Neural progenitor cell (in vitro differentiated cells): ENCODE measurements around the gene ZNF133. TPM values are rescaled to one million over a fixed set of nuclear protein-coding genes. Genes with fewer than 3 reads are reported as not detected.

Experiments
- DNase-seq: peaks from one replicate; pipeline ENCODE4 v3.0.0-alpha.2; 2016; ENCODE audit warnings: low spot score
- H2AFZ ChIP-seq: fragments of 200-600 bp; sonication (generic); replicated peaks from 2 replicates; pipeline ENCODE4 v1.6.1; 2016; ENCODE audit warnings: antibody characterized with exemption
- H3F3A ChIP-seq: fragments of 200-600 bp; sonication (generic); 2 replicates; pipeline ENCODE4 v1.6.1; 2016; ENCODE audit warnings: antibody characterized with exemption, low read depth
- H3K27ac ChIP-seq: fragments of 200-600 bp; sonication (generic); 2 replicates; pipeline ENCODE4 v1.5.1; 2016; ENCODE audit warnings: mild to moderate bottlenecking
- H3K27me3 ChIP-seq: fragments of 200-600 bp; sonication (generic); 2 replicates; pipeline ENCODE4 v1.6.1; 2016; ENCODE audit warnings: mild to moderate bottlenecking, moderate library complexity
- H3K36me3 ChIP-seq: fragments of 200-600 bp; sonication (generic); 2 replicates; pipeline ENCODE4 v1.5.1; 2016
- H3K4me1 ChIP-seq: fragments of 200-600 bp; sonication (generic); 2 replicates; pipeline ENCODE4 v1.6.1; 2016; ENCODE audit warnings: mixed run types
- H3K4me2 ChIP-seq: fragments of 200-600 bp; sonication (generic); 2 replicates; pipeline ENCODE4 v1.6.1; 2016
- H3K4me3 ChIP-seq: fragments of 200-600 bp; sonication (generic); 2 replicates; pipeline ENCODE4 v1.5.1; 2016
- H3K79me2 ChIP-seq: fragments of 200-600 bp; sonication (generic); 2 replicates; pipeline ENCODE4 v1.6.1; 2016; ENCODE audit warnings: low read depth
- H3K9ac ChIP-seq: fragments of 200-600 bp; sonication (generic); 2 replicates; pipeline ENCODE4 v1.6.1; 2016
- H3K9me3 ChIP-seq: fragments of 200-600 bp; sonication (generic); 2 replicates; pipeline ENCODE4 v1.5.1; 2016; ENCODE audit warnings: low read depth
- H4K20me1 ChIP-seq: fragments of 200-600 bp; sonication (generic); 2 replicates; pipeline ENCODE4 v1.6.1; 2016; ENCODE audit warnings: low read depth
- H3K27ac Mint-ChIP-seq: 3 replicates; pipeline ENCODE4 v1.8.0; 2021; ENCODE audit warnings: mixed read lengths
- H3K27me3 Mint-ChIP-seq: 2 replicates; pipeline ENCODE4 v1.8.0; 2022; ENCODE audit warnings: low read depth, mild to moderate bottlenecking, inconsistent platforms, moderate library complexity, mixed read lengths; ENCODE audit not compliant: insufficient read depth
- H3K36me3 Mint-ChIP-seq: 3 replicates; pipeline ENCODE4 v1.8.0; 2021; ENCODE audit warnings: mixed read lengths
- H3K4me1 Mint-ChIP-seq: 3 replicates; pipeline ENCODE4 v1.8.0; 2021; ENCODE audit warnings: mixed read lengths
- H3K4me3 Mint-ChIP-seq: 3 replicates; pipeline ENCODE4 v1.8.0; 2021; ENCODE audit warnings: mild to moderate bottlenecking, moderate library complexity, mixed read lengths
- H3K9me3 Mint-ChIP-seq: 3 replicates; pipeline ENCODE4 v1.8.0; 2020; ENCODE audit warnings: mixed read lengths
- EZH2 ChIP-seq: fragments of 200-600 bp; sonication (generic); IDR thresholded peaks from 2 replicates; pipeline ENCODE4 v1.6.1; 2017; ENCODE audit warnings: antibody characterized with exemption, mild to moderate bottlenecking, moderate library complexity
- EZH2phosphoT487 ChIP-seq: fragments of 200-600 bp; sonication (generic); IDR thresholded peaks from 2 replicates; pipeline ENCODE4 v1.6.1; 2017; ENCODE audit warnings: antibody characterized with exemption
- total RNA-seq: library from RNA; depleted of rRNA; stranded (reverse); fragments of >200 nt; gene quantifications from 2 replicates; pipeline ENCODE4 v1.2.3, GENCODE V29; 2015; ENCODE audit warnings: low replicate concordance
- TF ChIP-seq, protein P1 (sequence below): fragments of 200-600 bp; sonication (generic); IDR thresholded peaks from 2 replicates; pipeline ENCODE4 v1.5.1; 2017; ENCODE audit warnings: antibody characterized with exemption, mild to moderate bottlenecking

ZNF133 gene
- total RNA-seq, 1 donor from 2014 or later: 24.8 TPM

- no peak overlapping the region for H3K9ac ChIP-seq
- H3K27me3 ChIP-seq: no peaks in the 10 kb centered on the region
- no peak overlapping the region for H3K4me3 ChIP-seq
- H3K4me1 ChIP-seq: no peaks in the 10 kb centered on the region
- H4K20me1 ChIP-seq: no peaks in the 10 kb centered on the region
- no peaks in the 10 kb centered on the region for H3K9me3 ChIP-seq
- Mint-ChIP-seq H3K9me3 (no peaks in the 10 kb centered on the region), H3K27ac (no peak overlapping the region), H3K4me3 (no peak overlapping the region), H3K36me3 (peaks cover 7% of the 10 kb centered on the region), H3K4me1 (no peaks in the 10 kb centered on the region), H3K27me3 (no peaks in the 10 kb centered on the region)
- DNase-seq: no peak
- no peak overlapping the region for H3K27ac ChIP-seq
- no peaks in the 10 kb centered on the region for H3F3A ChIP-seq
- H3K4me2 ChIP-seq: no peak overlapping the region
- no peaks in the 10 kb centered on the region for H3K79me2 ChIP-seq
- H2AFZ ChIP-seq: no peak overlapping the region
- TF ChIP-seq EZH2: no peak
- TF ChIP-seq, protein P1, sequence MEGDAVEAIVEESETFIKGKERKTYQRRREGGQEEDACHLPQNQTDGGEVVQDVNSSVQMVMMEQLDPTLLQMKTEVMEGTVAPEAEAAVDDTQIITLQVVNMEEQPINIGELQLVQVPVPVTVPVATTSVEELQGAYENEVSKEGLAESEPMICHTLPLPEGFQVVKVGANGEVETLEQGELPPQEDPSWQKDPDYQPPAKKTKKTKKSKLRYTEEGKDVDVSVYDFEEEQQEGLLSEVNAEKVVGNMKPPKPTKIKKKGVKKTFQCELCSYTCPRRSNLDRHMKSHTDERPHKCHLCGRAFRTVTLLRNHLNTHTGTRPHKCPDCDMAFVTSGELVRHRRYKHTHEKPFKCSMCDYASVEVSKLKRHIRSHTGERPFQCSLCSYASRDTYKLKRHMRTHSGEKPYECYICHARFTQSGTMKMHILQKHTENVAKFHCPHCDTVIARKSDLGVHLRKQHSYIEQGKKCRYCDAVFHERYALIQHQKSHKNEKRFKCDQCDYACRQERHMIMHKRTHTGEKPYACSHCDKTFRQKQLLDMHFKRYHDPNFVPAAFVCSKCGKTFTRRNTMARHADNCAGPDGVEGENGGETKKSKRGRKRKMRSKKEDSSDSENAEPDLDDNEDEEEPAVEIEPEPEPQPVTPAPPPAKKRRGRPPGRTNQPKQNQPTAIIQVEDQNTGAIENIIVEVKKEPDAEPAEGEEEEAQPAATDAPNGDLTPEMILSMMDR: no peak
- no peak for TF ChIP-seq EZH2phosphoT487
- no peaks in the 10 kb centered on the region for H3K36me3 ChIP-seq
Measured at GRCh38 chr20:18310051-18310450, 21.7 kb downstream of the ZNF133 start.

- H3K9me3 ChIP-seq: no peaks in the 10 kb centered on the region
- no peak overlapping the region for H3K27ac ChIP-seq
- Mint-ChIP-seq H3K9me3 (no peaks in the 10 kb centered on the region), H3K36me3 (peaks cover 11% of the 10 kb centered on the region), H3K4me3 (no peak overlapping the region), H3K4me1 (no peaks in the 10 kb centered on the region), H3K27ac (no peak overlapping the region), H3K27me3 (no peaks in the 10 kb centered on the region)
- H4K20me1 ChIP-seq: no peaks in the 10 kb centered on the region
- no peak overlapping the region for H2AFZ ChIP-seq
- no peaks in the 10 kb centered on the region for H3F3A ChIP-seq
- no peaks in the 10 kb centered on the region for H3K36me3 ChIP-seq
- H3K4me3 ChIP-seq: no peak overlapping the region
- no peak overlapping the region for H3K9ac ChIP-seq
- no peaks in the 10 kb centered on the region for H3K79me2 ChIP-seq
- DNase-seq: no peak
- no peaks in the 10 kb centered on the region for H3K27me3 ChIP-seq
- no peaks in the 10 kb centered on the region for H3K4me1 ChIP-seq
- no peak for TF ChIP-seq EZH2
- no peak overlapping the region for H3K4me2 ChIP-seq
Measured at GRCh38 chr20:18310592-18310991, 22.3 kb downstream of the ZNF133 start.

DNA sequence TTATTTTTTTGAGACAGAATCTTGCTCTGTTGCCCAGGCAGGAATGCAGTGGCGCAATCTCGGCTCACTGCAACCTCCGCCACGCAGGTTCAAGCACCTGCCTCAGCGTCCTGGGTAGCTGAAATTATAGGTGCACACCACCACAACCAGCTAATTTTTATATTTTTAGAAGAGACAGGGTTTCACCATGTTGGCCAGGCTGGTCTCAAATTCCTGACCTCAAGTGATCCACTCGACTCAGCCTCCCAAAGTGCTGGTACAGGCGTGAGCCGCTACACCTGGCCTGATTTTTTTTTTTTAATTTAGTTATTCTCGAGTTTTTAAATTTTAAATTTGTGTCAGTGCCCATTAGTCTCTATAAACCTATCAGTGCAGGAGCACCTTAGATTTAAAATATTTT lies 24.4 kb downstream of the ZNF133 start:
- no peak for DNase-seq
- no peaks in the 10 kb centered on the region for H3K4me1 Mint-ChIP-seq
- no peaks in the 10 kb centered on the region for H3K27me3 Mint-ChIP-seq
- Histone ChIP-seq H3K36me3 (no peaks in the 10 kb centered on the region), H3F3A (no peaks in the 10 kb centered on the region), H3K79me2 (no peaks in the 10 kb centered on the region), H3K9me3 (no peaks in the 10 kb centered on the region), H3K4me2 (no peak overlapping the region), H3K9ac (no peak overlapping the region), H4K20me1 (no peaks in the 10 kb centered on the region), H3K27ac (no peak overlapping the region), H3K27me3 (no peaks in the 10 kb centered on the region), H3K4me1 (no peaks in the 10 kb centered on the region), H3K4me3 (no peak overlapping the region), H2AFZ (no peak overlapping the region)
- no peak overlapping the region for H3K27ac Mint-ChIP-seq
- no peak overlapping the region for H3K4me3 Mint-ChIP-seq
- TF ChIP-seq EZH2phosphoT487 (no peak), EZH2 (no peak)
- TF ChIP-seq, protein P1: no peak
- no peaks in the 10 kb centered on the region for H3K9me3 Mint-ChIP-seq
- peaks cover 17% of the 10 kb centered on the region for H3K36me3 Mint-ChIP-seq

DNA sequence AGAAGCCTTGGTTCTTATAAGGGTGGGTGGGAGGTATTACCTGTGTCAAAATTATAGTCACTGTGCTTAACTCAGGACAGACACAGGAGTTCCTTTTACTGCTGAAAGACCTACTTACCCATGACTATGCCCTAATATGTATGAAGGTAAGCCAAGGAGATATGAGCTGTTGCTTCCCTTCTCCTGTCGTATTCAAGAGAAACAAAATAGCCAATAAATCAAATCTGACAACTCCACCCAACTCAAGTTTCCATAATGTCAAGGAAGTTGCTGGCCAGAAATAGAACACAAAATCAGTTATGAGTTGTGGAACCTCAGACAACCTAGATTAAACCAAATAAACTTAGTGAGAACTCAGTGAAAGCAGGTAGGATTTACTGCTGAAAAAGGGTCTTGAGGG lies 25.1 kb downstream of the ZNF133 start:
- no peaks in the 10 kb centered on the region for H3K27me3 ChIP-seq
- H4K20me1 ChIP-seq: no peaks in the 10 kb centered on the region
- H3K9me3 ChIP-seq: no peaks in the 10 kb centered on the region
- no peaks in the 10 kb centered on the region for H3K4me1 Mint-ChIP-seq
- no peak overlapping the region for H2AFZ ChIP-seq
- no peak overlapping the region for H3K4me2 ChIP-seq
- H3K4me3 ChIP-seq: no peak overlapping the region
- no peak overlapping the region for H3K4me3 Mint-ChIP-seq
- H3K4me1 ChIP-seq: no peaks in the 10 kb centered on the region
- no peak overlapping the region for H3K27ac Mint-ChIP-seq
- H3K9ac ChIP-seq: no peak overlapping the region
- peaks cover 17% of the 10 kb centered on the region for H3K36me3 Mint-ChIP-seq
- H3K9me3 Mint-ChIP-seq: no peaks in the 10 kb centered on the region
- no peaks in the 10 kb centered on the region for H3K36me3 ChIP-seq
- DNase-seq: no peak
- no peaks in the 10 kb centered on the region for H3K79me2 ChIP-seq
- TF ChIP-seq EZH2 (no peak), EZH2phosphoT487 (no peak)
- TF ChIP-seq, protein P1: no peak
- no peaks in the 10 kb centered on the region for H3F3A ChIP-seq
- H3K27me3 Mint-ChIP-seq: no peaks in the 10 kb centered on the region
- no peak overlapping the region for H3K27ac ChIP-seq
